HG02970 (cell line): ENCODE measurements around the gene EVI2A.
"Not testable (repeated sequence)": the region's sequence is repeated elsewhere in the genome, so short reads cannot be mapped to it uniquely, and the experiment has no call there.

Source experiments
- ATAC-seq: cut with Tn5 transposase; IDR thresholded peaks from one replicate; pipeline ENCODE4 v1.9.1; 2021; ENCODE audit warnings: mild to moderate bottlenecking, moderate library complexity, moderate number of reproducible peaks; ENCODE audit not compliant: unreplicated experiment, low FRiP score

The EVI2A gene

GRCh38 chr17:31321481-31321880, at the start of gene EVI2A:
Gene EVI2A, minus strand, starts transcription at chr17:31321622. Its CDS starts 2,609 bp downstream, at chr17:31319013.
- ATAC-seq = no peak

- ATAC-seq = no peak
Observed at GRCh38 chr17:31369266-31369665, 47.8 kb upstream of the EVI2A start.

DNA sequence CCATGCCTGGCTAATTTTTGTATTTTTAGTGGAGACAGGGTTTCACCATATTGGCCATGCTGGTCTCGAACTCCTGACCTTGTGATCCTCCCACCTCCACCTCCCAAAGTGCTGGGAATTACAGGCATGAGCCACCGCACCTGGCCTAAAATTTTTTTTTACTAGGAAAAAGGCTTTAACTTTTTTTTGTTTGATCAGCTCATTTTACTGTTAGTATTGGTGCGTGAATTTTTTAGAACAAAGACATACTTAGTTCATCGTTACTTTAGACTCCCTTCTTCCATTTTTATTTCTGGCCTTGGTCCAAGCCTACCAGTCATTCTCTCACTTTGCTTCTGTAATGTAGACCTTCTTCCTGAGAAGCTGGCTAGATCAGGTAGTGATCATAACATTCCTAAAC, 44.7 kb upstream of the EVI2A start:
- ATAC-seq = no peak

DNA sequence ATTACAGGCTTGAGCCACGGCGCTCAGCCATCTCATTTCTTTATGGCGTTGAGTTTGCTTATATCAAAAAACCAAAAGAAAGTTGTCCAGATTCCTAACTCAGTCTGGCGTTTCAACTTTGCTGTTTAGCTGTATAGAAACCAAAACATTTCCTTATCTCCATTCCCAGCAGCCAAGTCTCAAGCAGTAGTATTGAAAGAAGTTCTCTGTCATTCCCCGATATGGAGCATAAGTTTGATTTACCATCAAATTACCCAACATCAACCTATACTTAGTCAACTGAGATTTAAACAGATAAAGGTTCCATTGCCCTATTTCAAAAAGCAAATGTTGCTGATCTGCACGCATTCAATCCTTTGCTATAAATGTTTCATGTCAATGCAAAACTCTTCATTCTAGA, 42.6 kb upstream of the EVI2A start:
- ATAC-seq = no peak

DNA sequence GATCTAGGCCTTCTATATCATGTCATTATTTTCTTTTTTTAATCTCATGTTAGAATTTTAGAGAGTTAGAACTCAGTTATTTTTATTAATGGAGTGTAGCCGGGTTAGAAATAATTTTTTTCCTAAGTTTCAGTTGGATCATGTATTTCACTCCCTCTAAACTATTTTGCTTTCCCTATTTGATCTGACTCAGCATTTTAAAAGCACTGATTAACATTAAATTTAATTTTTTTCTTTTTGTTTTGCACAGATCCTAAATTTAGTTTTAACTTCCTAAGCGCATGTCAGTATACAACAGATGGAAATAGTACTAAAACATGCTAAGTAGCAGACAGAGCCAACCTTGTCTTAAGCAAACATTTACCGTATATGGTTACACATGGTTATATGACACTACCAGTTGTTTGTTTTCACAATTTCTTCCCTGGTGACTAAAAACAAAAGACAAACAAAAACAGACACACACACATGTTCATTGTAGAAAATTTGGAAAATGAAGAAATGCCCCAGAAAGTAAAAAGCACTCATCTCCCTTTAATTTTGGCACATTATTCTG, 36.5 kb upstream of the EVI2A start:
- ATAC-seq = no peak

DNA sequence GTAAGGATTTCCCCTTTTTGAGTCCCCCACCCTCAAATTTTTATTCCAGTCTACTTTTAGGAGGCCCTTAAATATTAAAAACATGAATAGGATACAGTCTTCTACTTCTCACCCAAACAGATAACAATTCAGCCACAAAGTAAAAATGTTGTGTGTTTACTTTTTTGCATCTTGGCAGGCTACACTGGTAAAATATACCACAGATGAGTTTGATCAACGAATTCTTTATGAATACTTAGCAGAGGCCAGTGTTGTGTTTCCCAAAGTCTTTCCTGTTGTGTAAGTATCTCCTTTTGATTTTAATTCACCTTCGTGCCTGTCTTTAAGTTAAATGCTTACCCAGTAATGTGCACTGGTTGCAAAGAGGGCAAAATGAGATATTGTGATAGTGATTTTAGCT, 35.7 kb upstream of the EVI2A start:
- no peak for ATAC-seq

DNA sequence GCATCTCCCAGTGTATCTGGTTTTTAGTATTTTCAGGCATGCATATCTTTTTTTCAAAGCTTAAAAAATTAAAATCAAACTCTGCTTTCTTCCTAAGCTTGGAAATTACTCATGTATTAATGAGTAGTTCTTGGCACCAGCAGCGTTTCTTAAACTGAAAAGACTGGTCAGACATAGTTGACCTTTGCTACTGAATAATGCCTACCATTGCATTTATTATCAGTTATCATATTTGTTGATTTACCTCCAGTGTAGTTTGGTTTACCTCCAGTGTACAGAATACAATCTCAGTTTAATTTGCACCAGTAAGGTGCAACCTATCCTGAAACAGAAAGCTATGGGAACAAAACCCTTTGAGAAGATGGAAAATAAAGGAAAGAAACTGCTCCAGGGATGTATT, 34.5 kb upstream of the EVI2A start:
- no peak for ATAC-seq

DNA sequence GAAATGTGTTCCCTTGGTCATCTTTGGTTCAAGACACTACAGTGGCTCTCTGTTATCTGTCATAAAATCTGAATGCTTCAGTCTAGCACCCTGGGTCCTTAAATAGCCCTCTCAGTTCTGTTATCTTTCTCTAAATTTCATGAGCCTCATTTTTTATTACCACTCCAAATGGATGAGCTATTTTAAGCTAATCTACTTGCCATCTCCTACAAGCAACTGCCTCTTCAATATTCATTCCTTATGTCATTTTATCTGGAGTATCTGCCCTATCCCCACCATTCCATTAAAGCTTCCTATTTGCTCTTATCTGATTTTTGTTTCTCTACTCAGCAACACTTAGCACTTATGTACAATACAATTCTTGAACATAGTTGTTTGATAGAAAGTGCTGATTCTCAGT, 28.0 kb upstream of the EVI2A start:
- no peak for ATAC-seq

DNA sequence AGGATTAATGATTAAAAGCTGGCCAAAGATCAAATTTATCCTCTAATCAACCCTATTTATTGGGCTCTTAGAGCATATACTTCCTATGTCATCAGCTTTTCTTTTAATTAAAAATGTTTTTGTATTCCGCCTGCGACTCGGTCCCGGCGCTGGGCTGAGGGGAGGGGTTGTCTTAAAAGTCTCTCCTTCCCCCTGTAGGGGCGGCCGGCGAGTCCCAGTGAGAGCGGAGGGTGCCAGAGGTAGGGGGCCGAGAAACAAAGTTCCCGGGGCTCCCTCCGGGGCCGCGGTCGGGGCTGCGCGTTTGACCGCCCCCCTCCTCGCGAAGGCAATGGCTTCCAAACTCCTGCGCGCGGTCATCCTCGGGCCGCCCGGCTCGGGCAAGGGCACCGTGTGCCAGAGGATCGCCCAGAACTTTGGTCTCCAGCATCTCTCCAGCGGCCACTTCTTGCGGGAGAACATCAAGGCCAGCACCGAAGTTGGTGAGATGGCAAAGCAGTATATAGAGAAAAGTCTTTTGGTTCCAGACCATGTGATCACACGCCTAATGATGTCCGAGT, 23.8 kb upstream of the EVI2A start:
- ATAC-seq = not testable (repeated sequence)

GRCh38 chr17:31339906-31340661, 18.7 kb upstream of the EVI2A start:
- ATAC-seq = no peak

DNA sequence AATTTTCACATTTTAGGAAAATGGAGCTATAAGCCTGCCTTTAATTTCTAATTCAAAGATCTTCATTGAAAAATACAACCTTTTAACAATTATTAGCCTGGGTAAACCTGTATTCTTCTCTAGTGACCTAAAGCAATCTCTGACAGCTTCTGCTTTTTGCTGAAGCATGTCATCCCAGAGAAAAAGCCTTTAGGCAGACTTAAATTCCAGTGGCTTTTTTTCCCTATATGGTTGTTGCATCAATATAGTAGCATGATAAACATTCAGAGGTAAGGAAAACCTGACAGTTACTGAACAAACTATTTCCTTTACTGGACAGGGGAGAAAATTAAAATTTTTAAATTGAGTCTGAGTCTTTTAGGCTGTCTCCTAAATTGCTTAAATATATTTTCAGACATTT, 7.8 kb upstream of the EVI2A start:
- ATAC-seq = no peak

DNA sequence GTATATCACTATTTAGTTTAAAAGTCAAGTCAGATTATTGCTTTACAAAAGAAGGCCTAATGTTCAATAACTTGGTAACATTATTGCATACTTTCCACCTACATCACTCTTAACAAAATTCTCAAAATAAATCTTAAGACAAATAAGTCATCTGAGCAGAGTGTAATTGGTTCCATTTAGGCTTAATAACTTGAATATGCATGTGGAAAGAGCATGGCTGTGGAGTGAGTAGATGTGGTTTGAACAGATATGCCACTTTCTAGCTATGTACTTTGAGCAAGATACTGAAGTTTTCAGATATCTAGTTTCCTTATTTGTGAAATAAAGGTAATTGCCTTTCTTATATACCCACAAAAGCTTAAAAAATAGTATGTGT, 6.7 kb upstream of the EVI2A start:
- no peak for ATAC-seq

- no peak for ATAC-seq
Observed at GRCh38 chr17:31327534-31328159, 6.2 kb upstream of the EVI2A start.

GRCh38 chr17:31323551-31323950, 2.1 kb upstream of the EVI2A start:
- ATAC-seq = no peak

GRCh38 chr17:31321966-31322365, 544 bp upstream of the EVI2A start:
- no peak for ATAC-seq

GRCh38 chr17:31320791-31321190, 631 bp downstream of the EVI2A start:
- ATAC-seq = no peak

DNA sequence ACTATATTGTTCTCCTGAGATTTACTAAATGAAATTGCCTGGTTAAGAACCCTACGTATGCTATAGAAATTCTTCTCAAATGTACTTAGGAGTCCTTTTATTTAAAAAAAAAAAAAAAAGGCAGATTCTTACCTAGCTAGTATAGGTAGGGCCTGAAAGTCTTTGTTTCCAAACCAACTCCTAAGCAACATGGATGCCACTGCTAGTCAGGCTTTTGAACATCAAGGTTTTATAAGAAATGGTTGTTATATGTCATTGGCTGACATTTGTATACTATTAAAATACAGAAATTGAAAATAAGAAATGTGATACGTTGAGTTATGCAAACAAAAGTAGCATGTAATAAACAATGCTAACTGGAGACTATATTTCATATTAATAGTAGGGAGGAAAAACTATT, 1.2 kb downstream of the EVI2A start:
- ATAC-seq = no peak

DNA sequence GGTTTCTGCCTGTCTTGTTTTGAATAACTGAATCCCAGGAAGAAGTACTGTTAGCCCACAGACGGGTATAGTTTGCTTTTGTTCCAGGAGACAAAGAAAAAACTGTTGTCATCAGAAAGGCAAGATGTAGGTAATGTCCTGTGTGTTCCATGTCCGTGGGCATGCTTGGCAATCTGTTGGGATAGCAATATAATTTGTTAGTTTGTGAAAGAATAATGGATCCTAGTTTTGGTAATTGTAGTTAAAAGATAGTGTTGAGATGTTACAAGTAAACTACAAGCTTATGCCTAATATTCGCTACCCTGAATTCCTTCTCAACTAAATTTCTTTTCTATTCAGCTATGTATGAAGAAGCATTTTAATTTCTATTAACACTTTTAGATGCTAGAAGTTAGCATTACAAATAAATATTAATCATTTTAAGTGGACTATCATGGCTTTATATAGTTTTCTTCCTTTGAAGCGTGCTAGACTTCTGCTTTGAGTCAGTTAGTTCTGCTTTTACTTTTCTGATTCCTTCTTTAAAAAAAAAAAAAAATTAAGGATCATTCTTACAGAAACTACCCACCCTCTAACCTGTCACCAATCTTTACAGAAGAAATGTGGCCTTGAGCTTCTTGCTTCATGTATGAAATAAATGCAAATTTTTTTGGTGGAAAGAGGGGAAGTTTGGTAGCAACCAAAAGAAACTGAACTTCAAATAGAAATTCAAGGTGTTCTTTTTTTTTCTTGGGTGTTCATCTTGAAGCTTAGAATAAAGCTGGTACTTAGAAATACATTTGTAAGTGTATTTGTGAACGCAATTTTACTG, 2.4 kb downstream of the EVI2A start:
- ATAC-seq = no peak

DNA sequence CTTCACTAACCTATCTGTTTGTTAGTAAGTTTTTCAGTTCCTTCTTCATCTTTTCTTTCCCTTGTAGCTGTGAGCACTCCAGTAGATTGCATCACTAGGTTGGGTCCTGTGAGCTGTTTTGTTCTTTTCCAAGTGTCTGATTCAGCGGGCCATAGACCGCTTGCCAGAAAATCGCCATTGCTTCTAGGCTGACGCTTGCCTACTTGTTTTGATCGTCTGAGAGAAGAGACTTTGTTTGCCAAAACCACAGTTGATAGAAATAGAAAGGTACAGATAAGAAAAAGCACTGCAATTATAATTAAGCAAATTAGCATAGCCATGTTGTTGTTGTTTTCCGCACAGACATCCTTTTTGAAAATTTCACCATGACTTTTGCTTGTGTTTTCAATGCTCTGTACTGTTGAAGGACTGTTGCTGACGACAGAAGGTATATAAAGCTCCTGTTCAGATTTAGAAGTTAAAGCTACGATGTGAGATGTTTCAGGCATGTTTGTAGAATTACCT, 3.1 kb downstream of the EVI2A start:
- no peak for ATAC-seq

DNA sequence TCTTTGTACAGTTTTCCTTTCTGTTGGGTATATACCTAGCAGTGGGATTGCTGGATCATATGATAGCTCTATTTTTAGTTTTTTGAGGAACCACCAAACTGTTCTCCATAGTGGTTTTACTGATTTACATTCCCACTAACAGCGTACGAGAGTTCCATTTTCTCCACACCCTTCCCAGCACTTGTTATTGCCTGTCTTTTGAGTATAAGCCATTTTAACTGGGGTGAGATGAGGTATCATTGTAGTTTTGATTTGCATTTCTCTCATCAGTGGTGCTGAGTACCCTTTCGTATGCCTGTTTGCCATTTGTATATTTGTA, 6.7 kb downstream of the EVI2A start:
- ATAC-seq = no peak
